Vagina (tissue), 2 donors: ENCODE measurements around the gene IL6ST. TPM values are rescaled to one million over a fixed set of nuclear protein-coding genes. Genes with fewer than 3 reads are reported as not detected.

Experiments
- DNase-seq, 2 donors: peaks; one replicate each; pipeline ENCODE4 v3.0.0-alpha.2; 2017; ENCODE audit errors: extremely low spot score in 2 of 2
- H3K27ac ChIP-seq: fragments of 200-600 bp; sonication (generic); one replicate; pipeline ENCODE4 v1.5.1; 2019
- H3K27me3 ChIP-seq: fragments of 200-600 bp; sonication (generic); one replicate; pipeline ENCODE4 v1.5.1; 2019
- H3K36me3 ChIP-seq, 2 donors: fragments of 200-600 bp; sonication (generic); one replicate each; pipeline ENCODE4 v1.5.1; 2017 to 2019
- H3K4me1 ChIP-seq: fragments of 200-600 bp; sonication (generic); one replicate; pipeline ENCODE4 v1.5.1; 2019
- H3K4me3 ChIP-seq, 2 donors: fragments of 200-600 bp; sonication (generic); 1 replicate in 1 of 2; 2 replicates in 1 of 2; pipeline ENCODE4 v1.5.1; 2016 to 2019
- H3K9me3 ChIP-seq: fragments of 200-600 bp; sonication (generic); one replicate; pipeline ENCODE4 v1.5.1; 2019
- POLR2A ChIP-seq, 2 donors: fragments of 450-650 bp; IDR thresholded peaks; one replicate each; pipeline ENCODE4 v1.6.1; 2017; ENCODE audit warnings: antibody characterized with exemption in 2 of 2, mild to moderate bottlenecking in 2 of 2, moderate library complexity in 2 of 2
- POLR2AphosphoS5 ChIP-seq, 2 donors: sonication (generic); formaldehyde crosslinking; IDR thresholded peaks; one replicate each; pipeline ENCODE4 v1.9.0; 2017; ENCODE audit warnings: antibody characterized with exemption in 2 of 2, mild to moderate bottlenecking in 2 of 2, low read depth in 1 of 2; ENCODE audit not compliant: insufficient read depth in 1 of 2
- intact Hi-C: fragments of 100-400 bp; cut with DNase I; formaldehyde crosslinking; loops from one replicate; pipeline ENCODE4 v1.15.1; 2023
- total RNA-seq: library from RNA; depleted of rRNA; stranded (reverse); fragments of >200 nt; gene quantifications from one replicate; pipeline ENCODE4 v1.2.3, GENCODE V29; 2016
- TF ChIP-seq, protein P1 (sequence below), 3 experiments: fragments of 450-650 bp in 2 of 3; fragments of 200-600 bp in 1 of 3; sonication (generic) in 1 of 3; IDR thresholded peaks; one replicate each; pipeline ENCODE4 v1.5.1; 2017 to 2019; ENCODE audit warnings: antibody characterized with exemption in 3 of 3, mild to moderate bottlenecking in 2 of 3, moderate library complexity in 2 of 3

IL6ST gene
- total RNA-seq, 1 donor from 2014 or later, result 312 TPM

DNA sequence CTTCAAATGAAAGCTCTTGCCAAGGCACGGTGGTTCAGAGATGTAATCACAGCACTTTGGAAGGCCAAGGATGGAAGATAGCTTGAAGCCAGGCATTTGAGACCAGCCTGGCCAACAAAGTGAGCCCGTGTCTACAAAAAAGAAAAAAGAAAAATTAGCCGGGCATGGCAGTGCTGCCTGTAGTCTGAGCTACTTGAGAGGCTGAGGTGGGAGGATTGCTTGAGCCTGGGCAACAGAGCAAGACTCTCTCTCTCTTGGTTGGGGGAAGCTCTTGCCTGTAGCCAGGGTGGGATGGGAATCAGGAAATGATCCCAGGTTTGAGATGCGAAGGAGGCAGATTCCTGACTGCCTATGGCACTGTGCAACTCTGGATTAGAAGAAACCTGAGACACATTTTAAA, 62.1 kb downstream of the IL6ST start:
- Histone ChIP-seq H3K27me3 (no peaks in the 10 kb centered on the region), H3K27ac (no peak overlapping the region), H3K4me3 (no peak overlapping the region), H3K36me3 (peaks cover 0 to 3% of the 10 kb centered on the region in 2 donors), H3K9me3 (no peaks in the 10 kb centered on the region), H3K4me1 (no peaks in the 10 kb centered on the region)
- intact Hi-C loops, result no loop called here
- DNase-seq, result no peak
- TF ChIP-seq POLR2AphosphoS5 (IDR thresholded peaks at IDR 0.05; ENCODE audit: insufficient read depth in 1 of 2, low read depth in 1 of 2), result no peak
- TF ChIP-seq POLR2A (IDR thresholded peaks at IDR 0.05), result no peak
- TF ChIP-seq, protein P1, sequence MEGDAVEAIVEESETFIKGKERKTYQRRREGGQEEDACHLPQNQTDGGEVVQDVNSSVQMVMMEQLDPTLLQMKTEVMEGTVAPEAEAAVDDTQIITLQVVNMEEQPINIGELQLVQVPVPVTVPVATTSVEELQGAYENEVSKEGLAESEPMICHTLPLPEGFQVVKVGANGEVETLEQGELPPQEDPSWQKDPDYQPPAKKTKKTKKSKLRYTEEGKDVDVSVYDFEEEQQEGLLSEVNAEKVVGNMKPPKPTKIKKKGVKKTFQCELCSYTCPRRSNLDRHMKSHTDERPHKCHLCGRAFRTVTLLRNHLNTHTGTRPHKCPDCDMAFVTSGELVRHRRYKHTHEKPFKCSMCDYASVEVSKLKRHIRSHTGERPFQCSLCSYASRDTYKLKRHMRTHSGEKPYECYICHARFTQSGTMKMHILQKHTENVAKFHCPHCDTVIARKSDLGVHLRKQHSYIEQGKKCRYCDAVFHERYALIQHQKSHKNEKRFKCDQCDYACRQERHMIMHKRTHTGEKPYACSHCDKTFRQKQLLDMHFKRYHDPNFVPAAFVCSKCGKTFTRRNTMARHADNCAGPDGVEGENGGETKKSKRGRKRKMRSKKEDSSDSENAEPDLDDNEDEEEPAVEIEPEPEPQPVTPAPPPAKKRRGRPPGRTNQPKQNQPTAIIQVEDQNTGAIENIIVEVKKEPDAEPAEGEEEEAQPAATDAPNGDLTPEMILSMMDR (IDR thresholded peaks at IDR 0.05), result no peak

DNA sequence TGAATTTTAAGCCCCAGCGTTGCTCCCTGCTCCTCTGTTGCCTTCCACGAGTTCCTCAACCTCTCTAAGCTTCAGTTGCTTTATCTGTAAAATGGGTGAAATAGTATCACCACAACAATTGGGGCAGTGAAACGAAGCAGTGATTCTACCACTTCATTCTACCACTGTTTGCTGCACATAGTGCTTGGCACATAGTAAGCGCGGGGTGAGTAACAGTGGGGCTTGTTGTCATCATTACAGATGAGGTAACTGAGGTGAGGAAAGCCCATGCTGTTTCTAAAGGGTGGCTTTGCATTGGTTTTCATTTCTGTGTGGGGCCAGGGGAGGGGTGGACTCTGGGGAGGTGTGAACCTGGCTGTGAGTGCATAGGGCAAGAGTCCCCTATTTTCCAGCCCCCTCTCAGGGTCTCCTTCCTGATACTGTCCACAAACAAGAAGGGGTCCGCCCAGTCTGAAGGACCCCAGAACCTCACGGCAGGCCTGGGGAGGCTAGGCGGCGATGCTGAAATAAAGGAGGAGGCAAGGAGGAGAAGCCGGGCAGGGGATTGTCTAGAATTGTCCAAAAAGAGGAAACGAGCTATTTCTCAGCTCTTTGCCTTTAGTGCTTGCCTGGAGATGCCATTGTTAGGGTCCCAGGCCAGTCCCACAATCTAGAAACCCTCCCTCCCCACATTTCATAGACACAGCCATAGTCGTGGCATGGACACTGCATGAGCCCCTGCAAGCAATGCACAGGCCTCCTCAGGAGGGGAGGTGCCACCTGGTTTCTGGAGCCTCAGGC, 65.6 kb downstream of the IL6ST start:
- intact Hi-C loops, result no loop called here
- H3K9me3 ChIP-seq, result no peaks in the 10 kb centered on the region
- no peak for DNase-seq

DNA sequence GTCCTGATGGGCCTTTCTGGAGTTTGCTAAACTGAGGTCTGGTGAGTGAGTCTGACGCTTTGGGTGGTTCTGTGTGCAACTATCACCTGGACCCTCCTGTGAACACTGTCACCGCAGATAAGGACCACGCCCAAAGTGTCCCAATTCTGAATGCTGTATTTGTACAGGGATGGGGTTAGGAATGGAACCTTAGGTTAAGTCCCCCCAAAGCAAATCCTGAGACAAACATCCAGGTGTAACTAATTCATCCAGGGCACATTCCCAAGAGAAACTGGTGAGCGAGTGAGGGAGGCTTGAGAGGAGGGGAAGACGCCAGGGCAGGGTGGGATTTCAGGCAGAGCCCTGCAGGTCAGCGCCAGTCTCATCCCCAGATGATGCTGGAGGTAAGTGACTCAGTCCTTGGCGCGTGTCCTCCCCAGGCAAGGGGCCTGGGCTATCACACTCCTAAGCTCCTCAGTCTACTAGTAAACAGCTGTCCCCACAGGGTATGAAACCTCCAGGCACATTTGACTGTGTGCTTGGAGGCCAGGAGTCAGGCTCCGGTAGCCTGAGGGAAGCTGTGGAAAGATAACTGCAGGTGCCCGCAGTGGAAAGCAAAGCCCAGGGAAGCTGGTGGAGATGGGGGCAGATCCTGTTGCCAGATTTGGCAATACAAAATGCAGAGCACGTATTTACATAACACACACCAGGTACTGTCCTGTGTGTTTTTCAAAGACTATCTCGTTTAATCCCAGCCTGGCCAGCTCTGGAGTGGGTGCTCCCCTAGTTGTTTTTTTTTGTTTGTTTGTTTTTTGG, 66.7 kb downstream of the IL6ST start:
- DNase-seq, result no peak
- H3K27me3 ChIP-seq, result no peaks in the 10 kb centered on the region
- no peaks in the 10 kb centered on the region for H3K4me1 ChIP-seq
- no peak overlapping the region for H3K4me3 ChIP-seq
- no peaks in the 10 kb centered on the region for H3K36me3 ChIP-seq
- no peak overlapping the region for H3K27ac ChIP-seq
- intact Hi-C loops, result no loop called here
- TF ChIP-seq POLR2A (IDR thresholded peaks at IDR 0.05), result no peak
- no peaks in the 10 kb centered on the region for H3K9me3 ChIP-seq

More for the DNA sequence above, 65.6 kb downstream of the IL6ST start:
- no peaks in the 10 kb centered on the region for H3K4me1 ChIP-seq
- H3K36me3 ChIP-seq, result no peaks in the 10 kb centered on the region
- TF ChIP-seq, protein P1 (IDR thresholded peaks at IDR 0.05), result no peak
- TF ChIP-seq POLR2A (IDR thresholded peaks at IDR 0.05), result no peak
- no peak for TF ChIP-seq POLR2AphosphoS5 (IDR thresholded peaks at IDR 0.05; ENCODE audit: insufficient read depth in 1 of 2, low read depth in 1 of 2)
- H3K4me3 ChIP-seq, result no peak overlapping the region
- H3K27me3 ChIP-seq, result no peaks in the 10 kb centered on the region
- no peak overlapping the region for H3K27ac ChIP-seq

DNA sequence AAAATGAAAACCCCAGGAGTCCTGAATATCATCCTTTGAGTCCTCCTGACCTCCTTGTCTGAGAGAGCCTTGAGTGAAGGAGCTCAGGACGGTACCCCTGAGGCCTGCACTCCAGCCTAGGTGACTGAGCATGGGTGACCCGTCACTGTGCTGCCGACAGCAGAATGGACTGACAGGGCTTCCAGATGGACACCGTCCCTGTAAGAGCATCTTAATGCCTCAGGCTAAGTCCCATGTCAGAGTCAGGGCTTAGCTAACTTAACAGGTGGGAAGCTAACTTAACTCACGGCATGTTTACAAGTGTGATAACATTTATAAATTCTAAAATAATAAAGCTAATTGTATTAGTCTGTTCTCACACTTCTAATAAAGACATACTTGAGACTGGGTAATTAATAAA, 68.3 kb downstream of the IL6ST start:
- H3K27ac ChIP-seq, result no peak overlapping the region
- no peaks in the 10 kb centered on the region for H3K9me3 ChIP-seq
- H3K4me1 ChIP-seq, result no peaks in the 10 kb centered on the region
- intact Hi-C loops, result no loop called here
- TF ChIP-seq POLR2AphosphoS5 (IDR thresholded peaks at IDR 0.05; ENCODE audit: insufficient read depth in 1 of 2, low read depth in 1 of 2) (no peak), POLR2A (IDR thresholded peaks at IDR 0.05) (no peak)
- TF ChIP-seq, protein P1 (IDR thresholded peaks at IDR 0.05), result no peak
- H3K36me3 ChIP-seq, result no peaks in the 10 kb centered on the region
- H3K4me3 ChIP-seq, result no peak overlapping the region
- no peaks in the 10 kb centered on the region for H3K27me3 ChIP-seq
- no peak for DNase-seq

DNA sequence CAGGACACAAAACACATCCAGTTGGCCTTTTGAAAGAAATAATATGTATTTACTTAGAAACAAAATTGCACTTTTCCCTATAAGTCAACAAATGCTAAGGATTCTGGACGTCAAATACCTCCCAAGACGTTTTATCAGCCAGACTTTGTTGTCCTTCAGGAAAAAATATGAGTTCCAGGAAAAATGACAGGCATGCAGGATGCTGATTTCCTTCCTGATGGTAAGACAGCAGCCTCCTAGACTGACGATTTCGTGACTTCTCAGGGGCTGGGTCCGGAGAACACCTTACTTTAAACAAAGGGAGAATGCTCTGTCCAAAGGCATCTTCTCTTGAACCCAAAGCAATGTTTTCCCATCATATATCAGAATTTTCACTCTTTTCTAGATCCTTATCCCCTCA, 69.1 kb downstream of the IL6ST start:
- no peaks in the 10 kb centered on the region for H3K27me3 ChIP-seq
- H3K27ac ChIP-seq, result no peak overlapping the region
- no peak overlapping the region for H3K4me3 ChIP-seq
- no peaks in the 10 kb centered on the region for H3K4me1 ChIP-seq
- no peaks in the 10 kb centered on the region for H3K9me3 ChIP-seq
- no peak for DNase-seq
- TF ChIP-seq, protein P1 (IDR thresholded peaks at IDR 0.05), result no peak
- TF ChIP-seq POLR2AphosphoS5 (IDR thresholded peaks at IDR 0.05; ENCODE audit: insufficient read depth in 1 of 2, low read depth in 1 of 2) (no peak), POLR2A (IDR thresholded peaks at IDR 0.05) (no peak)
- intact Hi-C loops, result no loop called here
- H3K36me3 ChIP-seq, result no peaks in the 10 kb centered on the region
